ENCODE measurements around the gene NDUFAF3. TPM values are rescaled to one million over a fixed set of nuclear protein-coding genes. Genes with fewer than 3 reads are reported as not detected.

Gene NDUFAF3
- 81.5 and 103 TPM in 2 replicates for total RNA-seq (2014; rRNA removed; shearing (Covaris generic))
- polyA plus RNA-seq (2014; cell fraction: nucleus; rRNA removed) = 104 and 123 TPM in 2 replicates

DNA sequence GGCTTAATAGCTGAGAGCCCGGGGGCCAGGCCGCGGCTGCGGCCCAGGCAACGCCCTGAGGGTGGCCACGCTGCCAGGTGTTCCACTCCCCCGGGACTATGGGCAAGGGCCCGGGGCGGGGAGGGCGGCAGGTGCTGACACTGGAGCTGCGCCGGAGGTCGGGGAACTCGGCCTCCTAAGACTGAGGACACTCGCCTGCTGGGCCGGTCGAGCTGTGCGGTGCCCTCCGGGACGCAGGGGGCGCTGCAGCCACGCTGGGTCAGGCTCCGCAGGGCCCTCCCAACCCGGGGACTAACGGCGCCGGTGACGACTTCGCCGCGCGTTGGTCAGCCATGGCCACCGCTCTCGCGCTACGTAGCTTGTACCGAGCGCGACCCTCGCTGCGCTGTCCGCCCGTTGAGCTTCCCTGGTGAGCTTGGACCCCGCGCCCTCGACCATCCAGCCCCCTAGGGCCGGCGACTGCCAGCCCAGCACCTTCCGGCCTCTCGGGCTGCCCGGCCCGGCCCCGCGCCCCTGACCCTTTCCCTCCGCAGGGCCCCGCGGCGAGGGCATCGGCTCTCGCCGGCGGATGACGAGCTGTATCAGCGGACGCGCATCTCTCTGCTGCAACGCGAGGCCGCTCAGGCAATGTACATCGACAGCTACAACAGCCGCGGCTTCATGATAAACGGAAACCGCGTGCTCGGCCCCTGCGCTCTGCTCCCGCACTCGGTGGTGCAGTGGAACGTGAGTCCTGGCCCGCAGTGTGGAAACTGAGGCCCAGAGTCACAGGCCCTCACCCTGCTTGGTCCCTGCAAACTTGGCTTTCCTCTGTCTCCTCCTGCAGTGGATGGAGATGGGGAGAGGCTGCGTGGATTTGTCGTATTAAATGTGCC is at the start of gene NDUFAF3:
NDUFAF3 (plus strand) TSS at position 309 of the 875 bp plus-strand sequence; CDS start at position 333, 24 bp downstream.
- DNase-seq (ENCODE audit: extremely low read depth, low read depth) = peak; percentile 85

GRCh38 chr3:48974076-48974864 is 47.7 kb upstream of the NDUFAF3 start:
- no peak for DNase-seq (ENCODE audit: extremely low read depth, low read depth)

- DNase-seq (ENCODE audit: extremely low read depth, low read depth) = no peak
These were observed 42.5 kb upstream of the NDUFAF3 start for GRCh38 chr3:48979451-48979850.

DNA sequence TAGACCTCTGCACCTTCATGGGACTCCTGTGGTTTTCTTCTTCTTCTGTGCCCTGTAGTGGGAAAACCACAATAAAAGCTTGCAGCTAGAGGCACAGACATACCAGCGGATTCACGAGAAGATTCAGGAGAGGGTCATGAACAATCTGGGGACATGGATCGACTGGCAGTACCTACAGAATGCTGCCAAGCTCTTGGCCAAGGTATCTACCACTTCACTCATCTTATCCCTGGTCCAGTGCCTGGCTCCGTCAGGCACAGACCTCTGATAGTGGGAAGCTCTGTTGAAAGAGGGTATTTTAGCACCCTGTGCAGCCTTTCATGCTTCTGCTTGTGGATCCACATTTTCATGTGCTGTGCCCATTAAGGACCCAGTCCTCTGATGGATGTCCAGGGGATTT is 41.6 kb upstream of the NDUFAF3 start:
- DNase-seq (ENCODE audit: extremely low read depth, low read depth) = no peak

DNA sequence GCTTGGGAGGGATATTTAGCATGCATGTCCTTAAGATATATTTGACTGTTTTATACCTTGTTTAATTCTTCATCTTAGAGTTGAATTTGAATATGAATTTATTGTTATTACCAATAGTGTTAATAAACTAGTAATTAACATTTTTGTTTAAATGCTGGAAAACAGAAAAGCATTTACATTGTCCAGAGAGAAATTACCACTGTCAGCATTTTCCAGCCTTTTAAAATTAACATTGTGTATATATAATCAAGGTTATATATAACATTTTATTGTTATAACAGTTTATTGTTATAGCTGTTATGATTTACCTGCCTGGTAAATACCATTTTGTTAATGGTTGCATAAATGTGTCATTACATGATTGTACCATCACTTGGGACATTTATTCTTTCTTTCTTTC is 39.9 kb upstream of the NDUFAF3 start:
- no peak for DNase-seq (ENCODE audit: extremely low read depth, low read depth)

DNA sequence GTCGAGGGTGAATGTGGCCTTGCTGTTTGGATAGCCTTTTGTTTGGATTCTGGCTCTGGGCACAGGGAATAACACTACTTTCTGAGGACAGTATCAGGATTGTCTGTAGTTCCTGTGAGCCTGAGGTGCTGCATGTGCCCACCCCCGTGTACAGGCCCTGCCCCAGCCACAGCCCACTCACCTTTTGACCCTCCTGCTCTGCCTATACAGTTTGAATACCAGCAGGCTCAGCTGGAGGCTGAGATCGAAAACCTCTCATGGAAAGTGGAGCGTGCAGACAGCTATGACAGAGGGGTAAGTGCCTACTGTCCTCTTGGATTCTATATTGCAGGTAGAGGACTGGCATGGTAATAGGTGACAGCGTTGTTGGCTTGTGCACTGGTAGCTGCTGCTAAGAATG is 39.2 kb upstream of the NDUFAF3 start:
- no peak for DNase-seq (ENCODE audit: extremely low read depth, low read depth)

- no peak for DNase-seq (ENCODE audit: extremely low read depth, low read depth)
These were observed 38.8 kb upstream of the NDUFAF3 start for GRCh38 chr3:48983096-48983495.

DNA sequence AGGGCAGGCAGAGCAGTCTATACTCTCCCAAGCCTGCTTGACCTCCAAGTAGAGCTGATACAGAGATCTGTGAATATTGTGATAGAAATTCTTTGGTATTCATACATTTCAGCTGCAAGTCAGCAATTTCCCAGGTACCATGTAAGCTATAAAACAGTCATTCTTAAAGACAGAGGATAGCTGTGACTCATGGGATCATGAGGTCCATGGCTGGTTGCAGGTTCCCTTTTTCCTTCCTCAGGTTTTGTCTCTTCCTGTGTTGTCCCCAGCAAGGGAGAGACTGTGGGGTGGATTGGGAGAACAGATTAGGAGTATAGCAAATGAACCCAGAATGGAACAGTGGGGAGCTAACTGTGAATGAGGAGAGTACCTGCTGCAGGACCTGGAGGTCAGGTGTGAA is 37.3 kb upstream of the NDUFAF3 start:
- no peak for DNase-seq (ENCODE audit: extremely low read depth, low read depth)

DNA sequence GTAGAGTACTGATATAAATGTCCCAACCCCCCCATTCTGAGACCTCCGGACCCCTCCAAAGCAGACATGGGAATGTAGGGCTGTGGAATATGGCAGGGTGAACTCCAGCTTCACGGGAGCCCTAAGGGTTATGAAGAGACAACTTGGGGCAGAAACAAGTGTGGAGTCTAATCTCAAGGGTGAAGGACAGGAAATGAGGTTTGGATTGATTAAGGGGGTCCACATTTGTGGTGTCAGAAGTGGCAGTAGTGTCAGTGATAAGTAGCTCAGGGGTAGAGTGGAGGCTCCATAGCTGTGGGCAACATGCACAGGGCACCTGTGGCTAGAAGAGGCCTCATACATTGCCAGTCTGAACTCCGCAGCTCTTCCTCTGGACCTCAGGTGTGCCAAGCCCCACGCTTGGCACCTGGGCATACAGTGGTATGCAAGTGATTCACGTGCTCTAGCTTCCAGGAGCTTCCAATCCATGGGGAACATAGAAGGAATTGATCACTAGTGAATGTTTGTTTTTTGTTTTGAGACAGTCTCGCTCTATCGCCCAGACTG is 36.0 kb upstream of the NDUFAF3 start:
- no peak for DNase-seq (ENCODE audit: extremely low read depth, low read depth)

GRCh38 chr3:48989126-48989795 is 32.7 kb upstream of the NDUFAF3 start:
- DNase-seq (ENCODE audit: extremely low read depth, low read depth) = no peak

- DNase-seq (ENCODE audit: extremely low read depth, low read depth) = peak; percentile 72
These were observed 31.9 kb upstream of the NDUFAF3 start, which contains the start of gene P4HTM for GRCh38 chr3:48989796-48990635. P4HTM (plus strand) TSS chr3:48990241; CDS start chr3:48990257, 16 bp downstream.

DNA sequence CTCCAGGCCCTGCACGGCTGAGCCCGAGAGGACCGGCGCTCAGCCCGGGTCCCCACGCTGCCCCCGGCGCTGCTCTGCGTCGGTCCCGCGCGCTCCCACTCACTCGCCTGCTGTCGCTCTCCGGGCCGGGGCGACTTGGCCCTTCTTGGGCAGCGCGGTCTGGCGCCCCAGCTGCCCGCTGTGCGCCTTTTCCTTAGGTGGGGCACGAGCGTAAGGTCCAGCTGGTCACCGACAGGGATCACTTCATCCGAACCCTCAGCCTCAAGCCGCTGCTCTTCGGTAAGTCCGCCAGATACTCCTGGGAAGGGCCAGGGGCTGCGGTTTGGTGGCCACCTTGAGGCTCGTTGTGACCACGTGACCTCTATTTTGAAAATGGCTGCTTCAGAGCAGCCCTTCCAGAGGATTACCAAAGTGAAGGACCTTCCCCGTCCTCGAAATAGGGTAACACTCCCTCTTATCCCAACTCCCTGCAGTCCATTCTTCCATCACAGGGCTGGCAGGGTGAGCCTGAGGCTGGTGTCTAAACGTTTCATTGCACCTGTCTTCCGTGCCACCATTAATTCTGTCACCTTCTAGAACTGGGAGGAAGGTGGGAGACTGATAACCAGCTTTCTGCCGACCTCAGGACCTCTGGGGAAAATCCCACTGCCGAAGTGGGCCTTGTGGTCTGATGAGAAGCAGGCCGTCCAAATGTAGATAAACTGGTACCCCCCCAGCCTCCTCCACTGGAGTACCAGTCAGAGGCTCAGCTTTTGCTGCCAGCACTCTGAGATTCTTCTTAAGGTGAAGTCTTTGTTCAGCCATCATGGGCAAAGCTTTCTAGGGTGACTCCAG is 31.1 kb upstream of the NDUFAF3 start:
- no peak for DNase-seq (ENCODE audit: extremely low read depth, low read depth)

DNA sequence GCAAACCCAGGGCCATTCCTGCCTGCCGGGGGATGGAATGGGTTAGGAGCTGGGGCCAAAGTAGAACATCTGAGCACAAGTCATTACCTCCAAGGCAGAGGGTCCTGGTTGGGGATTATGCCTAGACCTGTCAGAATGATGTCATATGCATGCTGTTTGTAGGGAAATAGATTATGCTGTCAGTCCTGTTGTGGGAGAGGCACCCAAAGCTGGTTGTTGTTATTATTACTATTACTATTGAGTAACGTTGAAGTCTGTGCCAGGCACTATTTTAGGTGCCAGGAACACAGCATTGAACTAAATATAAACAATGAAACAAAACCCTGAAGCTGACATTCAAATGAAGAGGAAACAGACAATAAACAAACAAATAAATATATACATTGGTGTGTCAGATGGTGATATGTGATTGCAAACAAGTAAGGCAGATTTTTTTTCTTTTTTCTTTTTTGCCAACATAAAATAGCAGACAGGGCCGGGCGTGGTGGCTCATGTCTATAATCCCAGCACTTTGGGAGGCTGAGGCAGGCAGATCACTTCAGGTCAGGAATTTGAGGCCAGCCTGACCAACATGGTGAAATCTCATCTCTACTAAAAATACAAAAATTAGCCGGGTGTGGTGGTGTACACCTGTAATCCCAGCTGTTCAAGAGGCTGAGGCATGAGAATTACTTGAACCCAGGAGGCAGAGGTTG is 29.9 kb upstream of the NDUFAF3 start:
- no peak for DNase-seq (ENCODE audit: extremely low read depth, low read depth)

- no peak for DNase-seq (ENCODE audit: extremely low read depth, low read depth)
These were observed 28.1 kb upstream of the NDUFAF3 start for GRCh38 chr3:48993834-48994233.

DNA sequence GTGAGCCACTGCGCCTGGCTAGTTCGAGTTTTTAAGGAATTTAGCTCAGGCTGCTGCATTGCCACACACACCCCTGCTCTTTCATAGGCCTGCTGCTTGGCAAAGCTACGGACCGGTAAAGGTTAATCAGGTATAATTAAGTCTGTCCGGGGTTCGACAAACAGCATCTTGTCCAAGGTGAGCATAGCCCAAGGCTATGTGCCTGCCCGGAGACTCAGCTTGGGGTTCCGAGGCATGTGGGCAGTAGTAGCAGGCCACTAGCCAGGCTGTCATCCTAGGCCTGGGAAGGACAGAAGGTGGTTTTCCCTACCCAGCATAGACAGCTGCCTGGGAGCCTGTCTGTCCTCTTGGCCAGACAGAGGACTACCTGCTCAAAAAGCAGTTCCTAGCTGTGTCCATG is 25.3 kb upstream of the NDUFAF3 start:
- DNase-seq (ENCODE audit: extremely low read depth, low read depth) = no peak

- no peak for DNase-seq (ENCODE audit: extremely low read depth, low read depth)
These were observed 24.8 kb upstream of the NDUFAF3 start for GRCh38 chr3:48997102-48997635.

GRCh38 chr3:48997714-48998637 is 23.9 kb upstream of the NDUFAF3 start:
- DNase-seq (ENCODE audit: extremely low read depth, low read depth) = no peak

Measured in NCI-H460 (cell line).